ENCODE measurements around the gene FGFR4.

The FGFR4 gene

GRCh38 chr5:177085985-177086653, 596 bp upstream of the FGFR4 start:
- no peak for DNase-seq

GRCh38 chr5:177087398-177088005, 787 bp downstream of the FGFR4 start:
- no peak for DNase-seq

GRCh38 chr5:177089127-177089526, 2.4 kb downstream of the FGFR4 start:
- no peak for DNase-seq

- DNase-seq = no peak
Measured at GRCh38 chr5:177089825-177090641, 3.3 kb downstream of the FGFR4 start.

- no peak for DNase-seq
Measured at GRCh38 chr5:177090813-177091212, 4.1 kb downstream of the FGFR4 start.

GRCh38 chr5:177091232-177091631, 4.5 kb downstream of the FGFR4 start:
- DNase-seq = no peak

- no peak for DNase-seq
Measured at GRCh38 chr5:177092178-177093081, 5.7 kb downstream of the FGFR4 start.

GRCh38 chr5:177093082-177093712, 6.5 kb downstream of the FGFR4 start:
- no peak for DNase-seq

- DNase-seq = no peak
Measured at GRCh38 chr5:177093803-177094202, 7.1 kb downstream of the FGFR4 start.

- no peak for DNase-seq
Measured at GRCh38 chr5:177094224-177095087, 7.7 kb downstream of the FGFR4 start.

GRCh38 chr5:177095088-177095669, 8.5 kb downstream of the FGFR4 start:
- DNase-seq = no peak

GRCh38 chr5:177096162-177097015, 9.7 kb downstream of the FGFR4 start:
- no peak for DNase-seq

GRCh38 chr5:177097016-177097985, 10.6 kb downstream of the FGFR4 start:
- no peak for DNase-seq

- no peak for DNase-seq
Measured at GRCh38 chr5:177098120-177098469, 11.4 kb downstream of the FGFR4 start.

- DNase-seq = no peak
Measured at GRCh38 chr5:177098470-177099141, 11.9 kb downstream of the FGFR4 start.

GRCh38 chr5:177099422-177100093, 12.8 kb downstream of the FGFR4 start:
- no peak for DNase-seq

- DNase-seq = no peak
Measured at GRCh38 chr5:177100714-177101121, 14.0 kb downstream of the FGFR4 start.
